Astrocyte (in vitro differentiated cells and primary cell): Measurements from ENCODE around the gene PAPOLB.

Source experiments
- CTCF ChIP-seq: IDR thresholded peaks from 2 replicates; pipeline ENCODE4 v1.5.1; 2011; ENCODE audit warnings: low read depth, mild to moderate bottlenecking, inconsistent platforms, low read length, moderate library complexity; ENCODE audit not compliant: insufficient read depth
- EZH2 ChIP-seq: IDR thresholded peaks from 2 replicates; pipeline ENCODE4 v1.6.1; 2012; ENCODE audit warnings: mild to moderate bottlenecking, low read length, inconsistent platforms; ENCODE audit not compliant: insufficient read depth

GRCh38 chr7:4888161-4888560 is 26.3 kb upstream of the PAPOLB start:
- TF ChIP-seq CTCF = no peak
- no peak for TF ChIP-seq EZH2
